HG02970 (cell line): ENCODE results near the gene ZNF524.

Experiments used
- ATAC-seq: cut with Tn5 transposase; IDR thresholded peaks from one replicate; pipeline ENCODE4 v1.9.1; 2021; ENCODE audit warnings: mild to moderate bottlenecking, moderate library complexity, moderate number of reproducible peaks; ENCODE audit not compliant: unreplicated experiment, low FRiP score

Gene ZNF524

GRCh38 chr19:55618426-55618825 lies 18.3 kb downstream of the ZNF524 start:
- ATAC-seq, result no peak

- no peak for ATAC-seq
Observed at GRCh38 chr19:55619286-55619685, 19.2 kb downstream of the ZNF524 start.

- ATAC-seq, result no peak
Observed at GRCh38 chr19:55620410-55621204, 20.5 kb downstream of the ZNF524 start.

GRCh38 chr19:55621205-55621672 lies 21.2 kb downstream of the ZNF524 start:
- no peak for ATAC-seq

GRCh38 chr19:55621673-55622231 lies 21.7 kb downstream of the ZNF524 start:
- ATAC-seq, result no peak

- no peak for ATAC-seq
Observed at GRCh38 chr19:55622242-55622969, 22.3 kb downstream of the ZNF524 start.

GRCh38 chr19:55623130-55623529 lies 23.0 kb downstream of the ZNF524 start:
- ATAC-seq, result no peak

GRCh38 chr19:55623561-55623960 lies 23.5 kb downstream of the ZNF524 start:
- ATAC-seq, result no peak

- ATAC-seq, result peak; percentile 59
Observed at GRCh38 chr19:55624109-55625003, 24.3 kb downstream of the ZNF524 start, which contains the start of gene ZNF784. Gene ZNF784, minus strand, starts transcription at chr19:55624566. Its CDS starts 5 bp downstream, at chr19:55624561.

- no peak for ATAC-seq
Observed at GRCh38 chr19:55625004-55625326, 24.9 kb downstream of the ZNF524 start.

GRCh38 chr19:55626350-55626749 lies 26.3 kb downstream of the ZNF524 start:
- ATAC-seq, result no peak

GRCh38 chr19:55632463-55632834 lies 32.4 kb downstream of the ZNF524 start:
- ATAC-seq, result peak; percentile 45

- no peak for ATAC-seq
Observed at GRCh38 chr19:55633861-55634260, 33.8 kb downstream of the ZNF524 start.

GRCh38 chr19:55635334-55635717 lies 35.2 kb downstream of the ZNF524 start:
- ATAC-seq, result no peak

- no peak for ATAC-seq
Observed at GRCh38 chr19:55635856-55636440, 35.9 kb downstream of the ZNF524 start.

GRCh38 chr19:55636723-55637122 lies 36.6 kb downstream of the ZNF524 start:
- no peak for ATAC-seq

- ATAC-seq, result no peak
Observed at GRCh38 chr19:55637534-55637933, 37.4 kb downstream of the ZNF524 start.

GRCh38 chr19:55638864-55639359 lies 38.8 kb downstream of the ZNF524 start:
- ATAC-seq, result no peak

- ATAC-seq, result no peak
Observed at GRCh38 chr19:55640043-55640576, 40.0 kb downstream of the ZNF524 start.
